ENCODE results near the gene MAGOHB. TPM values are rescaled to one million over a fixed set of nuclear protein-coding genes. Genes with fewer than 3 reads are reported as not detected.
"Not testable (repeated sequence)": the region's sequence is repeated elsewhere in the genome, so short reads cannot be mapped to it uniquely, and the experiment has no call there.

Gene MAGOHB
- total RNA-seq, 1 donor from 2014 or later = 39.6 TPM

- Mint-ChIP-seq H3K27me3 (peaks cover 8% of the 10 kb centered on the region), H3K4me1 (ENCODE audit: unreplicated experiment) (peaks cover 8% of the 10 kb centered on the region)
- no peak for DNase-seq (ENCODE audit: extremely low spot score, unreplicated experiment)
Measured at GRCh38 chr12:10612984-10613348, 443 bp downstream of the MAGOHB start.

GRCh38 chr12:10612110-10612509, 1.3 kb downstream of the MAGOHB start:
- no peak for DNase-seq (ENCODE audit: extremely low spot score, unreplicated experiment)
- no peaks in the 10 kb centered on the region for H3K9me3 Mint-ChIP-seq

More at GRCh38 chr12:10612984-10613348, 443 bp downstream of the MAGOHB start:
- no peaks in the 10 kb centered on the region for H3K9me3 Mint-ChIP-seq
- TF ChIP-seq, protein P1, sequence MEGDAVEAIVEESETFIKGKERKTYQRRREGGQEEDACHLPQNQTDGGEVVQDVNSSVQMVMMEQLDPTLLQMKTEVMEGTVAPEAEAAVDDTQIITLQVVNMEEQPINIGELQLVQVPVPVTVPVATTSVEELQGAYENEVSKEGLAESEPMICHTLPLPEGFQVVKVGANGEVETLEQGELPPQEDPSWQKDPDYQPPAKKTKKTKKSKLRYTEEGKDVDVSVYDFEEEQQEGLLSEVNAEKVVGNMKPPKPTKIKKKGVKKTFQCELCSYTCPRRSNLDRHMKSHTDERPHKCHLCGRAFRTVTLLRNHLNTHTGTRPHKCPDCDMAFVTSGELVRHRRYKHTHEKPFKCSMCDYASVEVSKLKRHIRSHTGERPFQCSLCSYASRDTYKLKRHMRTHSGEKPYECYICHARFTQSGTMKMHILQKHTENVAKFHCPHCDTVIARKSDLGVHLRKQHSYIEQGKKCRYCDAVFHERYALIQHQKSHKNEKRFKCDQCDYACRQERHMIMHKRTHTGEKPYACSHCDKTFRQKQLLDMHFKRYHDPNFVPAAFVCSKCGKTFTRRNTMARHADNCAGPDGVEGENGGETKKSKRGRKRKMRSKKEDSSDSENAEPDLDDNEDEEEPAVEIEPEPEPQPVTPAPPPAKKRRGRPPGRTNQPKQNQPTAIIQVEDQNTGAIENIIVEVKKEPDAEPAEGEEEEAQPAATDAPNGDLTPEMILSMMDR (conservative IDR thresholded peaks at IDR 0.05) = no peak
- peaks cover 31% of the 10 kb centered on the region for H3K36me3 Mint-ChIP-seq
- H3K4me3 Mint-ChIP-seq = peak overlapping the region; percentile 100
- peak overlapping the region; percentile 100 for H3K27ac Mint-ChIP-seq

GRCh38 chr12:10611258-10611657, 2.2 kb downstream of the MAGOHB start:
- DNase-seq (ENCODE audit: extremely low spot score, unreplicated experiment); H3K27ac Mint-ChIP-seq; H3K9me3 Mint-ChIP-seq; H3K4me1 Mint-ChIP-seq (ENCODE audit: unreplicated experiment); H3K4me3 Mint-ChIP-seq; H3K27me3 Mint-ChIP-seq: not testable (repeated sequence)
- H3K36me3 Mint-ChIP-seq = peaks cover 41% of the 10 kb centered on the region

More at GRCh38 chr12:10612110-10612509, 1.3 kb downstream of the MAGOHB start:
- Mint-ChIP-seq H3K27ac (peak overlapping the region; percentile 100), H3K36me3 (peaks cover 38% of the 10 kb centered on the region), H3K27me3 (peaks cover 5% of the 10 kb centered on the region), H3K4me1 (ENCODE audit: unreplicated experiment) (peaks cover 8% of the 10 kb centered on the region), H3K4me3 (peak overlapping the region; percentile 100)
- TF ChIP-seq, protein P1 (conservative IDR thresholded peaks at IDR 0.05) = no peak

GRCh38 chr12:10610188-10610587, 3.2 kb downstream of the MAGOHB start:
- H3K27me3 Mint-ChIP-seq = peaks cover 5% of the 10 kb centered on the region
- peaks cover 47% of the 10 kb centered on the region for H3K36me3 Mint-ChIP-seq
- no peak for DNase-seq (ENCODE audit: extremely low spot score, unreplicated experiment)
- TF ChIP-seq, protein P1 (conservative IDR thresholded peaks at IDR 0.05) = no peak
- H3K27ac Mint-ChIP-seq = no peak overlapping the region
- H3K4me3 Mint-ChIP-seq = no peak overlapping the region
- H3K4me1 Mint-ChIP-seq (ENCODE audit: unreplicated experiment) = peaks cover 8% of the 10 kb centered on the region
- no peaks in the 10 kb centered on the region for H3K9me3 Mint-ChIP-seq

DNA sequence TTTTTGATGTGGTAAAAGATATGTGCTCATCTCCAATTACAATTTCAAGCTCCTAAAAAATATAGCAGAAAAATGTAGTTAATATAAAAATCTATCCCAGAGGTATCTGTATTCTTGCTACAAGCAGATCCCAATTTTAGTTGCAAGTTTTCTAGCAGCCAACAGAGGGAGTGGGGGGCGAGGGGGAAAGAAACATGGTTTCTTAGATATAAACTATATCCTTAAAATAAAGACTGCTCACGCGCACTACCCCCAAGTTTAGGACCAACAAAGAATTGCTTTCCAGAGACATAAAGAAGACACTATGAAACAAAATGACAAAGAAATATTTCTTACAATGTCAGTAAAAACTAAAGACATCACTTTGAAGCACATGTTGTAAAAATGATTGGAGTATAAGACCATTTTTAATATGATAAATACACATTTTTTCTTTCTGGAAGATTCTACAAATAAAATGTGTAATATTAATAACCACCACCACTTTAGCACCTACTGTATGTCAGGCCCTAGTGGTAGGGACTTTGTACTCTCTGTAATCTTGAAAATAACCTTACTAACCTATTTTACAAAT, 5.4 kb downstream of the MAGOHB start:
- peaks cover 4% of the 10 kb centered on the region for H3K4me1 Mint-ChIP-seq (ENCODE audit: unreplicated experiment)
- no peak overlapping the region for H3K27ac Mint-ChIP-seq
- H3K4me3 Mint-ChIP-seq = no peak overlapping the region
- H3K36me3 Mint-ChIP-seq = peaks cover 46% of the 10 kb centered on the region
- TF ChIP-seq, protein P1 (conservative IDR thresholded peaks at IDR 0.05) = peak; percentile 49
- H3K9me3 Mint-ChIP-seq = no peaks in the 10 kb centered on the region
- DNase-seq (ENCODE audit: extremely low spot score, unreplicated experiment) = no peak
- no peaks in the 10 kb centered on the region for H3K27me3 Mint-ChIP-seq

DNA sequence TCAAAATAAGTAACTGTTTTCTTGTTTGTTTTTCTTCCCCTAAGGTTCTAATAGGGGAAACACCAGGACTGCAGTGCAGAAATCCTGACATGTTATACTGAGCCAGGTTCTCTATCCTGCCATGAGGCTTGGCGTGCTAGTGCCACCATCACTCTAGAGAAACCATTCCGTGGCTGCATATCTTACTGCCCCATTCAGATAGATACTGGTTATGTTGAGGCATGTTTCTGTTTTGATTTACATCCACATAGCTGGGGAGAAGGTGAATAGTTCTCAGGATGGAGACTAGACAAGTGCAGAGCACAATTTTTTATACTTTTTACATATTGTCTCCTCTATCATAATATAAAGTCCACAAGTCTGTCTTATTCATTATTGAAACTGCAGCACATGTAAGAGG, 11.5 kb downstream of the MAGOHB start:
- Mint-ChIP-seq H3K27me3 (no peaks in the 10 kb centered on the region), H3K27ac (no peak overlapping the region), H3K36me3 (peaks cover 12% of the 10 kb centered on the region), H3K4me1 (ENCODE audit: unreplicated experiment) (no peaks in the 10 kb centered on the region), H3K9me3 (no peaks in the 10 kb centered on the region), H3K4me3 (no peak overlapping the region)
- no peak for DNase-seq (ENCODE audit: extremely low spot score, unreplicated experiment)
- TF ChIP-seq, protein P1 (conservative IDR thresholded peaks at IDR 0.05) = no peak
